Breast epithelium (tissue), 3 donors: Measurements from ENCODE around the gene NGRN.
"Not testable (repeated sequence)": the region's sequence is repeated elsewhere in the genome, so short reads cannot be mapped to it uniquely, and the experiment has no call there.

ENCODE experiments used
- POLR2A ChIP-seq: fragments of 450-650 bp; IDR thresholded peaks from one replicate; pipeline ENCODE4 v1.6.1; 2016; ENCODE audit warnings: antibody characterized with exemption, mild to moderate bottlenecking, moderate library complexity
- POLR2AphosphoS5 ChIP-seq, 3 donors: sonication (generic); formaldehyde crosslinking; IDR thresholded peaks; one replicate each; pipeline ENCODE4 v1.6.1; 2017; ENCODE audit warnings: antibody characterized with exemption in 3 of 3

- not testable (repeated sequence) for TF ChIP-seq POLR2AphosphoS5 (IDR thresholded peaks at IDR 0.05); POLR2A
Measured at GRCh38 chr15:90296316-90296884, 30.9 kb downstream of the NGRN start.
